Neuronal stem cell (in vitro differentiated cells): ENCODE measurements around the gene SYTL1.

Experiments used
- DNase-seq: peaks from one replicate; pipeline ENCODE4 v3.0.0-alpha.2; 2013; ENCODE audit warnings: low spot score
- H2AFZ ChIP-seq: one replicate; pipeline ENCODE4 v1.6.1; 2013; ENCODE audit warnings: mild to moderate bottlenecking, low read length, inconsistent platforms
- H2AK5ac ChIP-seq: 2 replicates; pipeline ENCODE4 v1.6.1; 2013; ENCODE audit warnings: low read depth, mild to moderate bottlenecking, inconsistent platforms, low read length, moderate library complexity, mixed read lengths
- H2BK120ac ChIP-seq: 2 replicates; pipeline ENCODE4 v1.6.1; 2013; ENCODE audit warnings: low read depth, mild to moderate bottlenecking, inconsistent platforms, low read length, moderate library complexity, mixed read lengths
- H2BK12ac ChIP-seq: one replicate; pipeline ENCODE4 v1.6.1; 2013; ENCODE audit warnings: low read length, inconsistent platforms
- H2BK15ac ChIP-seq: 2 replicates; pipeline ENCODE4 v1.6.1; 2013; ENCODE audit warnings: mild to moderate bottlenecking, low read length, inconsistent platforms, mixed read lengths
- H2BK5ac ChIP-seq: one replicate; pipeline ENCODE4 v1.6.1; 2013; ENCODE audit warnings: inconsistent platforms, mild to moderate bottlenecking, low read length, moderate library complexity
- H3K14ac ChIP-seq: one replicate; pipeline ENCODE4 v1.6.1; 2013; ENCODE audit warnings: low read length, inconsistent platforms
- H3K18ac ChIP-seq: 2 replicates; pipeline ENCODE4 v1.6.1; 2013; ENCODE audit warnings: low read length, inconsistent platforms
- H3K23ac ChIP-seq: 2 replicates; pipeline ENCODE4 v1.6.1; 2013; ENCODE audit warnings: low read depth, mild to moderate bottlenecking, mixed read lengths, low read length, inconsistent platforms; ENCODE audit not compliant: poor library complexity
- H3K27ac ChIP-seq: replicated peaks from 3 replicates; pipeline ENCODE4 v1.5.1; 2013; ENCODE audit warnings: low read length, inconsistent platforms
- H3K27me3 ChIP-seq, 3 experiments: 2 replicates each; pipeline ENCODE4 v1.6.1; 2013; ENCODE audit warnings: low read length in 3 of 3, mild to moderate bottlenecking in 2 of 3, inconsistent platforms in 1 of 3, low read depth in 1 of 3, mixed read lengths in 1 of 3, moderate library complexity in 1 of 3; ENCODE audit not compliant: control insufficient read depth in 3 of 3, insufficient read depth in 3 of 3
- H3K36me3 ChIP-seq, 2 donors: replicated peaks in 1 of 2; 2 replicates each; pipeline ENCODE4 v1.6.1; 2013; ENCODE audit warnings: low read length in 2 of 2; ENCODE audit not compliant: control insufficient read depth in 2 of 2, insufficient read depth in 2 of 2
- H3K4ac ChIP-seq: 2 replicates; pipeline ENCODE4 v1.6.1; 2013; ENCODE audit warnings: inconsistent platforms, mild to moderate bottlenecking, low read length, moderate library complexity
- H3K4me1 ChIP-seq, 2 donors: 1 replicate in 1 of 2; 2 replicates in 1 of 2; pipeline ENCODE4 v1.6.1; 2013; ENCODE audit warnings: low read length in 2 of 2, low read depth in 1 of 2; ENCODE audit not compliant: control insufficient read depth in 2 of 2, insufficient read depth in 1 of 2
- H3K4me2 ChIP-seq: one replicate; pipeline ENCODE4 v1.6.1; 2013; ENCODE audit warnings: mild to moderate bottlenecking, low read length, inconsistent platforms; ENCODE audit not compliant: insufficient read depth, poor library complexity, severe bottlenecking
- H3K4me3 ChIP-seq, 2 donors: 2 replicates each; pipeline ENCODE4 v1.5.1; 2013; ENCODE audit warnings: low read length in 2 of 2, mild to moderate bottlenecking in 2 of 2, inconsistent platforms in 1 of 2, moderate library complexity in 1 of 2
- H3K79me1 ChIP-seq: one replicate; pipeline ENCODE4 v1.6.1; 2013; ENCODE audit warnings: low read depth, mild to moderate bottlenecking, inconsistent platforms, low read length, moderate library complexity
- H3K9ac ChIP-seq: one replicate; pipeline ENCODE4 v1.6.1; 2013; ENCODE audit warnings: mild to moderate bottlenecking, low read depth, low read length, inconsistent platforms; ENCODE audit not compliant: poor library complexity
- H3K9me3 ChIP-seq, 2 donors: replicated peaks in 1 of 2; 2 replicates each; pipeline versions ENCODE3 to v1.6.1; 2013; ENCODE audit warnings: low read length in 2 of 2, mild to moderate bottlenecking in 2 of 2, inconsistent platforms in 1 of 2, low read depth in 1 of 2, mixed read lengths in 1 of 2, moderate library complexity in 1 of 2; ENCODE audit not compliant: control insufficient read depth in 2 of 2, insufficient read depth in 1 of 2
- H4K8ac ChIP-seq: one replicate; pipeline ENCODE4 v1.6.1; 2013; ENCODE audit warnings: low read depth, mild to moderate bottlenecking, inconsistent platforms, low read length, moderate library complexity
- H4K91ac ChIP-seq: one replicate; pipeline ENCODE4 v1.6.1; 2013; ENCODE audit warnings: low read length, low read depth, mild to moderate bottlenecking, inconsistent platforms; ENCODE audit not compliant: poor library complexity
- WGBS, 2 donors: extraction: QIAGEN DNeasy Blood & Tissue Kit; methylation state at CpG; one replicate each; pipeline ENCODE4 v1.1.7; 2013; ENCODE audit warnings: missing lambda C conversion rate in 2 of 2, mixed read lengths in 1 of 2; ENCODE audit not compliant: insufficient read length in 2 of 2, insufficient replicate concordance in 1 of 2; ENCODE audit errors: extremely low coverage in 2 of 2; 5-methylcytosine and 5-hydroxymethylcytosine counted together

SYTL1 gene

GRCh38 chr1:27379564-27380122 lies 37.8 kb downstream of the SYTL1 start:
- no peak overlapping the region for H3K27ac ChIP-seq
- peak overlapping the region; percentile 26 for H3K18ac ChIP-seq
- no peaks in the 10 kb centered on the region for H3K9me3 ChIP-seq
- H4K91ac ChIP-seq: no peak overlapping the region
- H2BK5ac ChIP-seq: no peak overlapping the region
- H3K4me2 ChIP-seq: no peak overlapping the region
- H3K4me3 ChIP-seq: no peak overlapping the region
- peaks cover 0 to 43% (median 19%) of the 10 kb centered on the region in 3 experiments for H3K27me3 ChIP-seq
- H3K79me1 ChIP-seq: no peaks in the 10 kb centered on the region
- no peak overlapping the region for H3K4ac ChIP-seq
- peak overlapping the region; percentile 21 for H2AFZ ChIP-seq
- peak overlapping the region; percentile 11 for H2BK12ac ChIP-seq
- no peaks in the 10 kb centered on the region for H3K36me3 ChIP-seq
- peaks cover 0 to 5% of the 10 kb centered on the region in 2 donors for H3K4me1 ChIP-seq
- no CpG with 5 or more reads among the region's 11 CpGs for WGBS, 2 donors
- H3K14ac ChIP-seq: no peak overlapping the region
- peak overlapping the region; percentile 37 for H3K23ac ChIP-seq
- H3K9ac ChIP-seq: no peak overlapping the region
- peak overlapping the region; percentile 11 for H2BK15ac ChIP-seq
- no peak overlapping the region for H4K8ac ChIP-seq
- peak overlapping the region; percentile 57 for H2AK5ac ChIP-seq
- H2BK120ac ChIP-seq: no peak overlapping the region
- DNase-seq: no peak

DNA sequence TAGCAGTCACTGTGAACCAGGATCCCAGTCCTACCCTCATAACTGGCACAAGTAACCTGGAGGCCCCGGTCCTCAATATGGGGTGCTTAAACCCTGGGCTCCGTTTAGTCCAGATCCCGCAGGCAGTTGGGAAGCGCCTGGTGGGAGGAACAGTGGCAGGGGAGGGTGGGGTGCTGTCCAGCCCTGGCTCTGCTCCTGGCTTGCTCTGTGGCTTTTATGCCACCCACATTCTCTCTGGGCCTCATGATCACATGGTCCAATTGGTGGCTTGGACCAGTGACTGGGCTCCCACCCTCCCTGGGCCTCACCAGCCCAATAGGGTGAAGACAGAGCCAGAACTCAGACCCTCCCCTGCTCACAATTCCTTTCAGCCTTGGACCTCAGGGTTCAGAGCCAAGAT lies 38.4 kb downstream of the SYTL1 start:
- no peak for DNase-seq
- Histone ChIP-seq H3K18ac (no peak overlapping the region), H3K4me3 (no peak overlapping the region), H2BK15ac (peak overlapping the region; percentile 11), H2BK5ac (no peak overlapping the region), H3K36me3 (no peaks in the 10 kb centered on the region), H4K91ac (no peak overlapping the region), H3K27me3 (peaks cover 0 to 43% (median 19%) of the 10 kb centered on the region in 3 experiments), H2AFZ (no peak overlapping the region), H3K79me1 (no peaks in the 10 kb centered on the region), H2BK120ac (no peak overlapping the region), H3K4me2 (no peak overlapping the region), H3K4ac (no peak overlapping the region), H4K8ac (no peak overlapping the region), H3K9ac (no peak overlapping the region), H3K4me1 (peaks cover 0 to 5% of the 10 kb centered on the region in 2 donors), H3K14ac (no peak overlapping the region), H3K23ac (no peak overlapping the region), H2AK5ac (no peak overlapping the region), H3K9me3 (no peaks in the 10 kb centered on the region), H3K27ac (no peak overlapping the region), H2BK12ac (no peak overlapping the region)
- WGBS, 2 donors: no CpG with 5 or more reads among the region's 4 CpGs

- Histone ChIP-seq H2BK5ac (no peak overlapping the region), H3K4ac (no peak overlapping the region), H3K9me3 (no peaks in the 10 kb centered on the region), H3K4me1 (peaks cover 0 to 5% of the 10 kb centered on the region in 2 donors), H3K14ac (no peak overlapping the region), H3K9ac (no peak overlapping the region), H2BK120ac (no peak overlapping the region), H3K23ac (no peak overlapping the region), H2BK12ac (no peak overlapping the region), H4K91ac (no peak overlapping the region), H2AFZ (no peak overlapping the region), H2BK15ac (no peak overlapping the region), H3K27ac (no peak overlapping the region), H2AK5ac (no peak overlapping the region), H3K79me1 (no peaks in the 10 kb centered on the region), H3K18ac (no peak overlapping the region), H3K4me2 (no peak overlapping the region), H3K36me3 (no peaks in the 10 kb centered on the region), H3K27me3 (peaks cover 0 to 43% (median 19%) of the 10 kb centered on the region in 3 experiments), H4K8ac (no peak overlapping the region), H3K4me3 (no peak overlapping the region)
- no CpG with 5 or more reads among the region's 12 CpGs for WGBS, 2 donors
- no peak for DNase-seq
These were observed 39.2 kb downstream of the SYTL1 start for GRCh38 chr1:27380766-27381733.
